Fibroblast of upper back skin (primary cell): ENCODE measurements around the gene SYTL3.
"Not testable (repeated sequence)": the region's sequence is repeated elsewhere in the genome, so short reads cannot be mapped to it uniquely, and the experiment has no call there.

Source experiments
- DNase-seq: peaks from one replicate; pipeline ENCODE4 v3.0.0-alpha.2; 2013

SYTL3 gene

GRCh38 chr6:158701268-158701667, 51.4 kb downstream of the SYTL3 start:
- DNase-seq, result not testable (repeated sequence)

DNA sequence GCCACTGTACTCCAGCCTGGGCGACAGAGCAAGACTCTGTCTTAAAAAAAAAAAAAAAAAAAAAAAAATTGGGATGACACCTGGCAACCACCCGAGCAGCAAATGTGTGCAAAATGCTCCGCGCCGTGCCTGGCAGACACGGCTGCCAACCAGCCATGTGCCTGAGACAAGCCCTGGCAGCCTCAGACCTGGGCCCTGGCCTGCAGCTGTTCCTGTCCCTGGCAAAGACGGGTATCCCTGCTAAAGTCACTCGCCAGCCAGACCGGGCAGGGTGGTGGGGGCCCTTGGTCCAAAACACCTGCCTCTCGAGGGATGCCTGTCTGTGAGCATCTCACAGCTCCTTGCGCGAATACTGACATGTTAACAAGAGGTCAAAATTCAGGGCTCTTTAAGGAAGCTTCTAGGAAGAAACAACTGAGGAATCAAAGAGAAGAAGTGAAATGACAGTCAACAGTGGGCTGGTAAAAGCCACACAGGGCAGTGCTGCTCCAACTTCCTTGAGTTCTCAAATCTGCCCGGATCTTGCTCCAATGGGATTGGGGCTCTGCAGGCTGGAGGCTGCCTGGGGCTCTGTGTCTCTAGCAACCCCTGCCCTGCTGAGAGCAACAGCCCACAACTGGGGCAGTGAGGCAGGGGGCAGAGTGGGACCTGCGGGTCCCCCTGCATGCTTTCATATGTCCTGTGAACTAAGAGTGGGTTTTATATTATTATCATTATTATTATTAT, 53.4 kb downstream of the SYTL3 start:
- DNase-seq, result no peak

DNA sequence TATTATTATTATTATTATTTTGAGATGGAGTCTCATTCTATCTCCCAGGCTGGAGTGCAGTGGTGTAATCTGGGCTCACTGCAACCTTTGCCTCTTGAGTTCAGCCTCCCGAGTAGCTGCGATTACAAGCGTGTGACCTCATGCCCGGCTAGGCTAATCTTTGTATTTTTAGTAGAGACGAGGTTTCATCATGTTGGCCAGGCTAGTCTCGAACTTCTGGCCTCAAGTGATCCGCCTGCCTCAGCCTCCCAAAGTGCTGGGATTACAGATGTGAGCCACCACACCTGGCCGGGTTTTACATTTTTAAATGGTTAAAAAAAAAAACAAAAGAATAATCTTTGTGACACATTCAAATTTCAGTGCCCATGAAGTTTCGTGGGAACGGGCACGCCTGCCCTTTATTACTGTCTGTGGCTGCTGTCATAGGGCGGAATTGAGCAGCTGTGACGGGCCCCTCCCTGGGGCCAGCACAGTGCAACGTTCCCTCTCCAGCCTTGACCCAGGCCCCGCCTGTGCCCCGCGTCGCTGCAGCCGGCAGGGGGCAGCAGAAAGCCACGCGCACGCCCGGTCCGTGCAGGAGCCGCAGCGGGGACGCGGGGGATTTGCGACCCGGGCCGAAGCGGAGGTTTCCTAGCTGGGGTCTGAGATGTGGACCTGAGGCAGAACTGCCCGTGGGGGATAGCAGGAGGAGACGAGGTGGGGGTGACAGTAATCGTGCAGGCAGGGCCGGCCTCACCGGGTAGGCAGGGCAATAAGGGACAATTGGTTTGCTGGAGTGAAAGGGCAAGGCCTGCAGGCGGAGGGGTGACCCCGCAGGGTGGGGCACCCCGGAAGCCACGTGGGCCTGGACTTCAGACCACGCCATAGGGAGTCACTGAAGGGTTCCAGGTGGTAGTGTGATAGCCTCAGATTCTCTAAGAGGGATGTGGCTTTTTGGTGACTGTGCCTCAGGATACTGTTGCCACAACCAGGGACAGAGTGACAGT, 54.3 kb downstream of the SYTL3 start:
- DNase-seq, result peak; percentile 41

GRCh38 chr6:158705386-158706126, 55.7 kb downstream of the SYTL3 start:
- no peak for DNase-seq

DNA sequence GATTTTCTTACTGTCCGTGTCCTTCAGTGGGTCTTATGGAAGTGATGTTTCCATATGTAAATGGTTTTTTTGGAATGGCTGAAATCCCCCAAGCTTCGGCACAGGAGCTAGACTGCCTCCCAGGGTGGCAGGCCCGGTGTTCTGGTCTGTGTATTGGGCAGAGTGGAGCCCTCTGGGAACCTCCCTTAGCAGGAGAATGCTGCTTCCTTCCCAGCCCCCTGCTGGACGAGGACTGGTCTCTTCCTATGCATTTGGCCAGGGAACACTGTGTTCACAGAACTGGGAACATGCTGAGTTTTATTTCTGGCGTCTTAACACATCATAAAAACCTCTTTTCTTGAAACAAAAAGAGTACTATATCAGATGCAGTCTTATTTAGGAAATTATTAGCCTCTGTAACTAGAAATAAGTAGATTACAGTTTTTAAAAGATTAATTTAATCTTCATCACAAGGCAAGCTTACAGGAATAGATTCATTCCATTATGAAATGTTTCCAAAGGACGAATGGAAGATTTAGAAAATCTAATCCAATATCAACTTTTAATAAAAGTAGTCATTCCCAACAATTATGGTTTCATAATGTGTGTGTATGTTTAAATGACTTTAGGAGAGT, 56.6 kb downstream of the SYTL3 start:
- DNase-seq, result peak; percentile 43

GRCh38 chr6:158707120-158707820, 57.4 kb downstream of the SYTL3 start:
- peak; percentile 27 for DNase-seq

DNA sequence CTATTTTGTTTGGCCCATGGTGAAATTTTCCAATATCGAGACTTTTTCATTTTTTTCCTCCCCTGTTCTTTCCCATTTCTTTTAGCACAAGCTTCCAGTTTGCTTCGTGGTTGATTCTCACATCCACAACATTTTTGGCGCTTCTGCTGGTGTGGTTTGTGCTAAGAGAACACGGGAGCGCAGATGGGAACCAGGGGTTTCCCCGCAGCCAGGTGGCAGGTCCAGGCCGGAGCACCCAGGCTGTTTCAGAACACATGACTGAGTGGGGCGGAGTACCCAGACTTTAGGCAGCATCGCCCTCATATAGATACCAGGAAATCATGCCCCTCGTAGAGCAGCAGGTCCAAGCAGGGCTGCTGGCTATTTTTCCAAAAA, 58.0 kb downstream of the SYTL3 start:
- DNase-seq, result no peak

GRCh38 chr6:158708239-158708638, 58.4 kb downstream of the SYTL3 start:
- peak; percentile 17 for DNase-seq

GRCh38 chr6:158709809-158710208, 60.0 kb downstream of the SYTL3 start:
- DNase-seq, result no peak

DNA sequence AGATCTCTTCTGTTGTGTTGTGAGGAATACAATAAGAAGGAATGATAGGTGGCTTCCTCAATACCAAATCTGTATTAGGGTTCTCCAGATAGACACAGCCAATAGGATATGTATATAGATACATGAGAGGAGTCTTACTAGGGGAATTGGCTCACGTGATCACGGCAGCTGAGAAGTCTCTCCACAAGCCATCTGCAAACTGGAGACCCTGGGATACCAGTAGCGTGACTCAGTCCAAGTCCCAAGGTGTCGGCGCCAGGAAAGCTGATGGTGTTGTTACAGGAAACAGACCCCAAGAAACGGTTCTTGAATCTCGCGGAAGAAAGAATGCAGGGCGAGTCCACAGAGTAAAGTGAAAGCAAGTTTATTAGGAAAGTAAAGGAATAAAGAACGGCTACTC, 61.4 kb downstream of the SYTL3 start:
- no peak for DNase-seq

DNA sequence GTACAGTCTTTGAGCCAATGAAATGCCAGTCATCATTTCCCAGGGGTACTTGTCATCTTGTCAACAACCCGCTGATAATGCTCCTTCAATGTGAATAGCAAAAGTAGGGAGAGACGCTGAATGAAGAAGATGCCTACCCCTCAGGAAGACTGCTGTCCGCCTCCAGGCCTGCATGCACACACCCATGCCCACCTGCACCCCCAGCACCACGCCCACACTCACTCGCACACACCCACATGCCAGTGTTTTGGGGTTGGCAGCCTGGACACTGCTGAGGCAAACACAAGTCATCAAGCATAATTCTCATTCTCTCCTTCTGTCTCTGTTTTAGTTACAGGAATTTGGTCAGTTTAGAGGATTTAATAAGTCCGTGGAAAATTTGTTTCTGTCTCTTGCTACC, 63.6 kb downstream of the SYTL3 start:
- no peak for DNase-seq

GRCh38 chr6:158714706-158715105, 64.9 kb downstream of the SYTL3 start:
- DNase-seq, result no peak

DNA sequence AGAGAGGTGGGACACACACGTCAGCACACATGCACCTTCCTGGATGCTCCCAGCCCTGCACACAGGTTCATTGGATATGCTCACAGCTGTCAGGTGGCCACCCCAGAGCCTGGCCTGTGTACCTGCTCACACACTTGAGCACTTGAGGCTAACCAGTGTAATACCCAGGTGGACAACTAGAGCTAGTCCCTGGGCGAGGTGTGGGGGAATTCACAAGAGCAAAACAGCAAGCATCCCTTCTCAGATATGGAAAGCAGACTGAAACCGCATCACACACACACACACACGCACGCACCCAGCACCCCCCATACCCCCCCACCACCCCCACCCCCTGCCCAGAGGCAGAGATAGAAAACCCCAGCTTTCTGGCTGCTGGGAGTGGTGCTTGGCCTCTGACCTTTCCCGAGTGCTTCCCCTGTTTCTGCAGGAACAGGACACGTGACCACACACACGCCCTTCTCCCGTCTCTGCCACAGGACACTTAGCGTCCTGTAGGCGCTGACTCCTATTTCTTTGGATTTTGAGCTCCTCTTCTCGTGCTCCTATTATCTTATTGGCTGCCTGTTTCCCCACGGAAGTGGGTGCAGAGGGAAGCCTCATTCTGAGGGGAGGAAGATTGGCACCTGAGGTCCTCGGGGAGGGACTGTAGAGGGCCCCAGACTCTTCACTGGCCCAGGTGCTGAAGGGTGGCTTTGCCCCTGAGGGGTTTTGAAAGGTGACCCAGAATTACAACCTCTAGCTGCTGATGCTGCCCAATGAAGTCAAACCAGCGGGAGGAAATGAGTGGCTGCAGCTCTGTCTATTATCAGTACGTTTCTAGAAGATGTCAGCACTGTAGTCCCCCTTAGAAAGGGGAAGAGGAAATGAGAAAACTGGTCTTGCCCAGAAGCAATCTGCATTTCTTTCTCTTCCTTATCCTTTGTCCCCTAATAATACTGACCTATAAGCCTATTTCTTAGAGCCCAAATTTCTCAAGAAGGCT, 65.8 kb downstream of the SYTL3 start:
- no peak for DNase-seq

DNA sequence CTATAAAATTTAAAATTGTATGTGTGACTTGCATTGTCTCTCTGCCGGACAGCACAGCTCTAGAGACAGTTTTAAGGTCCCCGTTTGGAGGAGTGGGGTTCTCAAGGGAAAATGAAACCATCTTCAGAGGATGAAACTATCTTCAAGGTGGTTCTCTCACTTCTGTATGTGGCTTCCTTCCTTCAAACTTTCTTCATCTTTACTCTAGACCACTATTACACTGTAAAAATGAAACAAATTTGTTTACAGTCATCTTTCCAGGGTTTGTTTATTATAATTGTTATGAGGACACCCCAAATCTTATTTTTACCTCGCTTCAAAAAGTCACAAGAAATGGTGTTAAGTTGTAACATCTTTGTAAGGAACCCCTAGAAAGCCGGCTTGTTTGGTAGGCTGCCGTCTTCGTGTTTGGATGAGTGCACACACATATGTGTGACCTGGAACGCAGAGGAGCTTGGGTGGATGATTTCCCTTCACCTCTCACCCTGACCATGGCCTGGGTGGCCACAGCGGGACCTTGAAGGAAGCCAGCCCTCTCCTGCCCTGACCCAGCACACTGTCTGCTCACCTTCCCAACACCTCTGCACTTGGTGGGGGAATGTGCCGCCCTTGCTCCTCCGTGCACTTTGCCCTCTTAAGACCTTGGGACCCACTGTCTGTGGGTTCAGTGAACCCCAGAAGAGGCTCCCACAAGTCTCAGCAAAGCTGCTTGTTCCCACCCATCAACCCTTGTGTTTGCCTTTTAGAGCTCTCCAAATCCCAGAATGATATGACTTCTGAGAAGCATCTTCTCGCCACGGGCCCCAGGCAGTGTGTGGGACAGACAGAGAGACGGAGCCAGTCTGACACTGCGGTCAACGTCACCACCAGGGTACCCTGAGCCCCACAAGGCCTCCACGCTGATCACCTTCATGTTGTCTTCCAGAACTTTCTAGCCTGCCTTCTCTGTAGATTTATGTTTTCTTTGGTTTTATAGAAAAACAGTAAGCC, 67.8 kb downstream of the SYTL3 start:
- DNase-seq, result no peak

DNA sequence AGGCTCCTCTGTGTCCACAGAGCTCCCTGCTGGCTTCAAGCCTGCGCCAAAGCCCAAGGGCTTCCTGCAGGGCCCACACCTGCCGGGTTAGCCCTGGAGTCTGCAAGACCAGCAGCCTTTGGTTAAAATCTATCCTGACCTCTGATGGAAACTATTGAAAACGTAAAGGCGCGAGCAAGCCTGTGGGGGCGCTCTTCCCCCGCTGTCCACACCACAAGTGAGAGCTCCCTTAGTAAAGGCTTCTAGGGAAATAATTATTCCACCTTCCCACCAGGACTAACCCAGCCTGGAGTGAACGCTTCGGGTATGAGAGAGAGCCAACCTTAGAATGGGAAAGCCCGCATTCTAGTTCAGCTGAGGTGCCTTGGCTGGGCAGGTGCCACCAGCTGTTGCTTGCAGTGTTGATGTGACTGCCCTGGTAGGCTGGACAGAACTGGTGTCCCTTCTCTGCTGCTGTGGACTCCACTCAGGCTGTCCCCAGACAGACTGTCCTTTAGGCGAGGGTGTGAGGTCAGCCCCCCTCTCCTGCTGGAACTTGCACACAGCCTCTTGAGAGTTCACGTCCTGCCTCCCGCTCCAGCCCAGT, 68.7 kb downstream of the SYTL3 start:
- DNase-seq, result no peak

GRCh38 chr6:158722176-158722729, 72.4 kb downstream of the SYTL3 start:
- no peak for DNase-seq

- DNase-seq, result no peak
Observed at GRCh38 chr6:158725704-158726103, 75.8 kb downstream of the SYTL3 start.

DNA sequence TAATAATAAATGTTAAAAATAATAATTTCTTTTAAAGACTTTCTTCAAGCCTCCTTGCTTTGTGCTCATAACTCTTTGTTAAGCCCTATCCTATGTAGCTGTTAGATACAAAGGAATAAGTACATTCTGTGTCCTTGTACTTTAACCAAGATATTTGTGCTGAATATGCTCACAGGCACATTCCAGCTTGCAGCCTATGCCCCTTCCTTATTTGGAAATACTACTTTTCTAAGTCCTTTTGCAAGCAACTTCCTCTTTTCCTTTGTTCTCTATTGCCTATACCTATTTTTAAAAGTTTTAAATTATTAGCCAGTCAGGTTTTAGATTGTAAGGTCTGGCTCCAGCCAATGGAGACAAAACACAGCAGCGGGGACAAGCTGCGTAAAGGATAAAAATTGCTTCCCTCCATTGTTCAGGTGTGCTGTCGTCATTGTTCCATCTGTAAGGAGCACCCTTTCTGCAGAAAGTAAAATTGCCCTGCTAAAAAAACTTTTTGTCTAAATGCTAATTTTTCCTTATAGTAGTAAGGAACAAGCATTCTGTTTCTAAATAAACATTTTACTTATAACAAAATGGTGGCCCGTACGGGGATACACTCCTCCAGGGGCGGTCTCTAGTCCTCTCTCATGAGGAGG, 80.2 kb downstream of the SYTL3 start:
- DNase-seq, result no peak

DNA sequence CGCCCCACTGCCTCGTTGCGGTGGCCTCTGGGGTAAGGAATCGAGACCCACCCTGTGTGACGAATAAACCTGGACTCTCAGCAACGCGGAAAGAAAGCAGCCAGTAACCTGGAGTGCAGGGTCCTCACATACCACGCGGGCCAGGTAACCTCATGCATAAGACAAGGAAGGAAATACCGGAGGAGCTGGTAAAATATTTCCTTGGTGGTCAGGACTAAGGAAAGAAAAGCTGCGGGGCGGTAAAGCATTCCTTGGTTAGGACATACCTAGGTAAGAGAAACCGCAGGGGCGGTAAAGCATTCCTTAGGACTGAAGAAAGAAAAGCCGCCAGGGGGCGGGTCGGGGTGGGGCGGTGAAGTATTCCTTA, 80.7 kb downstream of the SYTL3 start:
- DNase-seq, result no peak
